GM23338 (cell line): Measurements from ENCODE around the gene IGLL5. TPM values are rescaled to one million over a fixed set of nuclear protein-coding genes. Genes with fewer than 3 reads are reported as not detected.

ENCODE experiments used
- ATAC-seq: fragments of 200-7000 bp; cut with Tn5 transposase; 3 replicates; pipeline ENCODE4 v1.9.1; 2020
- DNase-seq: peaks from one replicate; pipeline ENCODE4 v3.0.0-alpha.2; 2015; ENCODE audit warnings: low spot score
- H2AFZ ChIP-seq: fragments of 200-600 bp; sonication (generic); 2 replicates; pipeline ENCODE4 v1.8.0; 2016; ENCODE audit warnings: antibody characterized with exemption, mild to moderate bottlenecking, moderate library complexity
- H3F3A ChIP-seq: fragments of 200-600 bp; sonication (generic); replicated peaks from 2 replicates; pipeline ENCODE4 v1.8.0; 2017; ENCODE audit warnings: antibody characterized with exemption, mixed run types, low read depth
- H3K27ac ChIP-seq: fragments of 200-600 bp; sonication (generic); 2 replicates; pipeline ENCODE4 v1.6.1; 2016; ENCODE audit warnings: low read depth
- H3K27me3 ChIP-seq: fragments of 200-600 bp; sonication (generic); 2 replicates; pipeline ENCODE4 v1.8.0; 2016; ENCODE audit warnings: mild to moderate bottlenecking, mixed run types, moderate library complexity; ENCODE audit not compliant: insufficient read depth
- H3K36me3 ChIP-seq: fragments of 200-600 bp; sonication (generic); 2 replicates; pipeline ENCODE4 v1.8.0; 2016; ENCODE audit warnings: mild to moderate bottlenecking; ENCODE audit not compliant: insufficient read depth
- H3K4me1 ChIP-seq: fragments of 200-600 bp; sonication (generic); 2 replicates; pipeline ENCODE4 v1.8.0; 2016; ENCODE audit warnings: mild to moderate bottlenecking, moderate library complexity; ENCODE audit not compliant: insufficient read depth
- H3K4me2 ChIP-seq: fragments of 200-600 bp; sonication (generic); 2 replicates; pipeline ENCODE4 v1.7.1; 2017; ENCODE audit warnings: mixed run types
- H3K4me3 ChIP-seq: fragments of 200-600 bp; sonication (generic); 2 replicates; pipeline ENCODE4 v1.6.1; 2016; ENCODE audit warnings: mixed run types
- H3K79me2 ChIP-seq: fragments of 200-600 bp; sonication (generic); replicated peaks from 2 replicates; pipeline ENCODE4 v1.8.0; 2017; ENCODE audit warnings: mild to moderate bottlenecking; ENCODE audit not compliant: insufficient read depth
- H3K9me2 ChIP-seq: fragments of 200-600 bp; sonication (generic); 2 replicates; pipeline ENCODE4 v1.8.0; 2017; ENCODE audit not compliant: insufficient read depth
- H4K20me1 ChIP-seq: fragments of 200-600 bp; sonication (generic); replicated peaks from 2 replicates; pipeline ENCODE4 v1.8.0; 2017; ENCODE audit warnings: mild to moderate bottlenecking; ENCODE audit not compliant: insufficient read depth
- H3K27ac Mint-ChIP-seq: 2 replicates; pipeline ENCODE4 v1.8.0; 2020; ENCODE audit warnings: inconsistent platforms, mild to moderate bottlenecking, moderate library complexity, mixed read lengths
- H3K27me3 Mint-ChIP-seq: 3 replicates; pipeline ENCODE4 v1.8.0; 2022; ENCODE audit warnings: low read depth, mild to moderate bottlenecking, moderate library complexity, mixed read lengths, inconsistent platforms; ENCODE audit not compliant: insufficient read depth, poor library complexity
- H3K36me3 Mint-ChIP-seq: 3 replicates; pipeline ENCODE4 v1.8.0; 2021; ENCODE audit warnings: low read depth, mild to moderate bottlenecking, inconsistent platforms, moderate library complexity, mixed read lengths
- H3K4me1 Mint-ChIP-seq: 3 replicates; pipeline ENCODE4 v1.8.0; 2020; ENCODE audit warnings: mild to moderate bottlenecking, inconsistent platforms, mixed read lengths
- H3K4me3 Mint-ChIP-seq: 3 replicates; pipeline ENCODE4 v1.8.0; 2021; ENCODE audit warnings: moderate library complexity, mild to moderate bottlenecking, inconsistent platforms, mixed read lengths
- H3K9me3 Mint-ChIP-seq: 3 replicates; pipeline ENCODE4 v1.8.0; 2020; ENCODE audit warnings: moderate library complexity, mild to moderate bottlenecking, inconsistent platforms, mixed read lengths
- ETS1 ChIP-seq: IDR thresholded peaks from 2 replicates; pipeline ENCODE4 v1.6.1; 2016; ENCODE audit warnings: antibody characterized with exemption
- EZH2phosphoT487 ChIP-seq: fragments of 200-600 bp; sonication (generic); IDR thresholded peaks from one replicate; pipeline ENCODE4 v1.8.1; 2018; ENCODE audit warnings: antibody characterized with exemption; ENCODE audit not compliant: unreplicated experiment
- POLR2AphosphoS5 ChIP-seq: IDR thresholded peaks from 2 replicates; pipeline ENCODE4 v1.6.1; 2016; ENCODE audit warnings: antibody characterized with exemption, low read depth
- ZNF331 ChIP-seq: fragments of 250-450 bp; sonication (Bioruptor Pico); IDR thresholded peaks from 2 replicates; pipeline ENCODE4 v1.5.0; 2020; ENCODE audit warnings: low read depth, mild to moderate bottlenecking, moderate library complexity
- ZNF462 ChIP-seq: fragments of 250-450 bp; sonication (Bioruptor Pico); IDR thresholded peaks from 2 replicates; pipeline ENCODE4 v1.5.0; 2020; ENCODE audit warnings: mild to moderate bottlenecking, moderate library complexity
- polyA plus RNA-seq: library from polyadenylated mRNA; unstranded; fragments of >200 nt; fragmentation: Nextera tagmentation; extraction: Ambion mirVana; gene quantifications from 2 replicates; pipeline ENCODE4 v1.2.1, GENCODE V29; 2016
- total RNA-seq: library from RNA; depleted of rRNA; stranded (reverse); fragments of >200 nt; shearing (Covaris generic); gene quantifications from 2 replicates; pipeline ENCODE4 v1.2.3, GENCODE V29; 2014
- TF ChIP-seq, protein P1 (sequence below), 2 experiments: fragments of 200-600 bp in 1 of 2; sonication (generic) in 1 of 2; conservative IDR thresholded peaks; 2 replicates each; pipeline versions ENCODE4 v1.5.1 to v1.6.1; 2016 to 2017; ENCODE audit warnings: antibody characterized with exemption in 2 of 2, low read depth in 2 of 2, mild to moderate bottlenecking in 2 of 2, moderate library complexity in 1 of 2

IGLL5 gene
- total and polyA plus RNA-seq, 2 experiments from 2014 or later = not detected

GRCh38 chr22:22863001-22863400 is 24.6 kb upstream of the IGLL5 start:
- H3K27ac ChIP-seq = no peak overlapping the region
- no peak for ATAC-seq
- no peaks in the 10 kb centered on the region for H3K4me1 Mint-ChIP-seq
- H3F3A ChIP-seq = no peaks in the 10 kb centered on the region
- H3K27me3 ChIP-seq = peaks cover 100% of the 10 kb centered on the region
- H3K36me3 ChIP-seq = no peaks in the 10 kb centered on the region
- H3K4me1 ChIP-seq = no peaks in the 10 kb centered on the region
- H3K4me3 ChIP-seq = no peak overlapping the region
- no peaks in the 10 kb centered on the region for H4K20me1 ChIP-seq
- H3K27me3 Mint-ChIP-seq = peaks cover 32% of the 10 kb centered on the region
- TF ChIP-seq ZNF331 (CRISPR knock-in tag) (no peak), EZH2phosphoT487 (no peak), POLR2AphosphoS5 (no peak), ETS1 (no peak), ZNF462 (CRISPR knock-in tag) (no peak)
- TF ChIP-seq, protein P1, sequence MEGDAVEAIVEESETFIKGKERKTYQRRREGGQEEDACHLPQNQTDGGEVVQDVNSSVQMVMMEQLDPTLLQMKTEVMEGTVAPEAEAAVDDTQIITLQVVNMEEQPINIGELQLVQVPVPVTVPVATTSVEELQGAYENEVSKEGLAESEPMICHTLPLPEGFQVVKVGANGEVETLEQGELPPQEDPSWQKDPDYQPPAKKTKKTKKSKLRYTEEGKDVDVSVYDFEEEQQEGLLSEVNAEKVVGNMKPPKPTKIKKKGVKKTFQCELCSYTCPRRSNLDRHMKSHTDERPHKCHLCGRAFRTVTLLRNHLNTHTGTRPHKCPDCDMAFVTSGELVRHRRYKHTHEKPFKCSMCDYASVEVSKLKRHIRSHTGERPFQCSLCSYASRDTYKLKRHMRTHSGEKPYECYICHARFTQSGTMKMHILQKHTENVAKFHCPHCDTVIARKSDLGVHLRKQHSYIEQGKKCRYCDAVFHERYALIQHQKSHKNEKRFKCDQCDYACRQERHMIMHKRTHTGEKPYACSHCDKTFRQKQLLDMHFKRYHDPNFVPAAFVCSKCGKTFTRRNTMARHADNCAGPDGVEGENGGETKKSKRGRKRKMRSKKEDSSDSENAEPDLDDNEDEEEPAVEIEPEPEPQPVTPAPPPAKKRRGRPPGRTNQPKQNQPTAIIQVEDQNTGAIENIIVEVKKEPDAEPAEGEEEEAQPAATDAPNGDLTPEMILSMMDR (conservative IDR thresholded peaks at IDR 0.05; ENCODE audit: low read depth in 2 of 2) = no peak
- no peaks in the 10 kb centered on the region for H3K36me3 Mint-ChIP-seq
- H3K27ac Mint-ChIP-seq = no peak overlapping the region
- no peaks in the 10 kb centered on the region for H3K9me3 Mint-ChIP-seq
- H3K79me2 ChIP-seq = no peaks in the 10 kb centered on the region
- no peaks in the 10 kb centered on the region for H3K9me2 ChIP-seq
- no peak overlapping the region for H3K4me3 Mint-ChIP-seq
- H3K4me2 ChIP-seq = no peak overlapping the region
- no peak overlapping the region for H2AFZ ChIP-seq
- no peak for DNase-seq
